Epidermal melanocyte (primary cell): ENCODE data around the gene GALNT18.

Experiments
- DNase-seq: peaks from one replicate; pipeline ENCODE4 v3.0.0; 2011; ENCODE audit warnings: low spot score; ENCODE audit not compliant: insufficient read length

Gene GALNT18

GRCh38 chr11:11567936-11568650 lies 53.7 kb downstream of the GALNT18 start:
- no peak for DNase-seq

GRCh38 chr11:11565636-11566035 lies 56.2 kb downstream of the GALNT18 start:
- DNase-seq: no peak

DNA sequence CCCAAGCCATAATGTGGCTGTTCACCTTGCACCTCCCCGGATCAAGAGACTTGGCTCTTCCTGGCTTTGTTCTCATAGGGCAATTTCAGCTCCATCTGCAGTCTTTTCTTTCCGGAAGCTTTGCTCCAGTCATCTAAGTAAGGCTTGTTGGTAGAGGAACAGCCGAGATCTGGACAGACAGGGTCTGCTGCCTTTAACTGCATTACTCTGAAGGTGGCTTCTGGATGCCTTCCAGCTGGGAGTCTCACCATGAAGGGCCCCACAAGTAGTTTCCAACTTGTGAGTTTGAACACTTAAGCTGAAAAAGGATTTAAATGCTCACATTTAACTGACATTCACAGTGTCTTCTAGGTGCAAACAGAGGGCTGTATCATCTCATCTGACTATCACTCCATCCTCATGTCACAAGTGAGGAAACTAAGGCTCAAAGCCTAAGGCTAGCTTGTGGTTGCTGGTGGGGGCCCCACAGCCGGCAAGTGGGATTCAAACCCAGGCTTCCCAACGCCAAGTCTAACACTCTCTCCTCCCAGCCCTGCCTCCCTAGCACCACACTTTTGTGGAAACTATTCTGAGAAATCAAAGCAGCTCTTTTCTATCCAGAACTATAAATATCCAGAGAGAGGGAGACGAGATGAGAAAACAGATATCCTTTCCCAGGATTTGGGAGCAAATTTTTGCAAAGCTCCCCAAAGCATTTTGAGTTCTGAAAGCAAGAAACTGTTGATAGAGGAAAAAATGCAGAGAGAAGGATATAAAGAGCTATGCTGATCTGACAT lies 58.4 kb downstream of the GALNT18 start:
- no peak for DNase-seq

- DNase-seq: no peak
Measured at GRCh38 chr11:11561991-11562390, 59.8 kb downstream of the GALNT18 start.

DNA sequence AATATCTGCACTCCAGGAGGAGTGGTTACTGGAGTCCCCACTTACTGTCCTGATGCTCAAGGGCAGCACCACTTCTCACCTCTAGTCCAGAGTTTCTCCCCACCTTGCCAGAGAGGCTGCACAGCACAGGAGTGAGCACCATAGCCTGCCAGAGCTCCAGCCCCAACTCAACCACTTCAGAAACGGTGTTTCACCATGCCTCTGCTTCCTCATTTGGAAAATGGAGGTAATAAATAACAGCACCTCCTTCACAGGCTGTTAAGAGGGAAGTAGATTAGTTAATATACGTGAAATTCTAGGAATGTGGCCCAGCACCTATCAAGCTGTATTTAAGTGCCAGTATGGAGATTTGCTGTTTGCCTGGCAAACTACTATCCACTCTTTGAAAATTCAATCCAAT lies 63.0 kb downstream of the GALNT18 start:
- no peak for DNase-seq

DNA sequence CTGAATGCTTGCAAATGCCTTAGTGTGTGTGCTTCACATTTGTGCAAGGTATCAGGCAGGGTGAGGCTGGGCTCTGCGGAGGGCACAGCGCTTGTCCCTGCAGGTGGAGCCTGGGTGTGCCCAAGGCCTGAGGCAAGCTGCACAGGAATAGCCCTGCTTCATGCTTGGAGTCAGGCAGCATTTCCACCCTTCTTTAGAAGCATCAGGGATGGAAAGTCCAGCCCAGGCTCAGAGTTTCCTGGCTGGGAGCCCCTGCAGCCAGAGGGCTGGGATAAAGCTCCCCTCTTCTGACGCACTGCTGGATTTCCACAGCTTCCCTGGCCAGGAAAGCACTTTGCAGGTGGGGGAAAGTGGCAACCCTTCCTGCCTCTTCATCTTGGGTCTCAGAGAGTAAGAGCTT lies 63.4 kb downstream of the GALNT18 start:
- no peak for DNase-seq

DNA sequence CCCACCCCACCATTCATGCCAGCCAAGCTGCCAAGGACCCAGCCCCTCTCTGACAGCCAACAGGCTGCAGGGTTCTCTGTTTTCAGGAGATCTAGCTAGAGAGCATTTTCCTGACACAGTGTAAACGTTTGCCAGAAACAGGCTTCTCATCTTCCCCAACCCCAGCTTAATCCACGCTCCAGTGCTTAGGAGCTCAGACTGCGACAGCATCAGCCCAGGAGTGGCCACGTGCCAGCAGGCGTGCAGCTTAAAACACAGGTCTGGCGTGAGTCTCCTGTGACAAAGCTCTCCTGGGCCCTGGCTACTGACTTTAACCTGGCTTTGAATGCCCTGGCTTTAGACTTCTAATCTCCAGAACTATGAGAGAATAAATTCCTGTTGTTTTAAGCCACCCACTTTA lies 66.6 kb downstream of the GALNT18 start:
- DNase-seq: no peak

DNA sequence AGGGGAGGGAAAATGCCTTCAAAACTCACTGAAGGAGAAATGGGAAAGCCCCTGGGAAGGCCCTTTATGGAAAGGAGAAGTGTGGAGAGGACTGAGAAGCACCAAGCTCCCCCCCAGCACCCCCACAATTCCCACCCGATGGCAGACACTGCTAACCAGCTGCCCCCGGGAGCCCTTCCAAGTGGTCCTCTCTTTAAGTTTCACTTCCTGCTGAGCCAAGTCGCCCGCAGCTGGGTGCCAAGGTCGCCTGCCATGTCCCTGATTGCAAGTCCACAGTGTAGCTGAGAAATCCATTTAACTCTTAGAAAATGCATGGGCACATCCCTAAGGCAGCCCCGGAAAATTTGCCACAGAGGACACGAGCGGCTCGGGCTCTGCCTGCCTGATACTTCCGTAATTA lies 68.2 kb downstream of the GALNT18 start:
- DNase-seq: no peak

- no peak for DNase-seq
Measured at GRCh38 chr11:11552529-11553087, 69.2 kb downstream of the GALNT18 start.

DNA sequence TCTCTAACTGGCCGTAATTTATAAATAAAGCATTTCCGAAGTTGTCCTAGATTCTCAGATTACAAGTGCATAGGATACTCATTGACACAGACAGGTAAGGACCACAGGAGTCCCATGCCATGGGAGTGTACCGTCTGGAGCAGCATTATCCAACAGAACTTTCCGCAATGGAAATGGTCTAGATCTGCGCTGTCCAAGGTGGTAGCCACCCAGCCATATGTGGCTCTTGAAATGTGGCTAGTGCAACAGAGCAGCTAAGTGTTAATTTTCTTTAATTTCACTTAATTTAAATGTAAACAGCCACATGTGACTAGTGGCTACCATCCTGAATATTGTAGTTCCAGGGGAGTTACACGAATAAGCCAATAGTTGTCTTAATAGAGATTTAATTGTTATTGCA lies 71.3 kb downstream of the GALNT18 start:
- DNase-seq: no peak

DNA sequence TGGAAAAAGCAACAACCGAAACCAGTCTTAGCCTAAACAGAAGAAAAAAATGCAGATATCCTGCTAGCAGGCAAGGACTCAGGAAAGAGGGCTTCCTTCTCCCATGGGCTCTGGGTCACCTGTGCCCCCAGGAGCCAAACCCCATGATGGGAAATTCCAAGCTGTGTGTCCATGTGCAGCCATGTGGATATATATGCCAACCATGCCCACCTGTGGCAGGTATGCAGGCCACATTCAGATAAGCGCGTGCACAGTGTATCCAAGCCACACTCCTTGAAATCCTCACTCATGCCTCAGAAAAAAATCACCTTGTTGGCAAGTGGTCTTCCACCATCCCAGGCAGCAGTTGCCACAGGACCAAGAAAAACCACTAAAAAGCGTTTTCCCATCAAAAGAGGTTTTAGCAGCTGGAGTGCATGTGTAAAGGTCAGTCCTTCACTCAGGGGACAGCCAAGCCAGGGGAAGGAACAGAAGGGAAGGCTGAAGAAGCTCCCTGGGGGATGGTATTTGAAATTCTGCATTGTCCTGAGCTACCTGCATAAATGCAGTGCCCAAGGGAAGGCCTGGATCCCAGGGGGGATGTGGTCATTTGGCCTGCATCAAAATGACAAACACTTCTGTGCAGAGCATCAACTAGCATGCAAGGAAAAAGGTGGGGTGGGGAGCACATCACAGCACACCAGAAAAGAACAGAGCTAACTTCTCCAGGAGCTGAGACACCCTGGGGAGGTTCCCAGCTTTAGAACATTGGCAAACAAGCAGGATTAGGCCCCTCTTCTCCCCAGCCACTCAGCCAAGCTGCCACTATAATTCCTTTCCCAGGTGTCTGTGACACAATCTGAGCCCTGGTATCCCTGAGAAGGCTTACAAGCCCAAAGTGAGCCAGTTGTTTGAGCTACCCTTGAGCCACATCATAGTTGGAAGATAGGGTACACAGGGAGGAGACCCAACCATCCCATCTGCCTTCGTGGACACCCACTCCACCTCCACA lies 76.2 kb downstream of the GALNT18 start:
- DNase-seq: no peak

DNA sequence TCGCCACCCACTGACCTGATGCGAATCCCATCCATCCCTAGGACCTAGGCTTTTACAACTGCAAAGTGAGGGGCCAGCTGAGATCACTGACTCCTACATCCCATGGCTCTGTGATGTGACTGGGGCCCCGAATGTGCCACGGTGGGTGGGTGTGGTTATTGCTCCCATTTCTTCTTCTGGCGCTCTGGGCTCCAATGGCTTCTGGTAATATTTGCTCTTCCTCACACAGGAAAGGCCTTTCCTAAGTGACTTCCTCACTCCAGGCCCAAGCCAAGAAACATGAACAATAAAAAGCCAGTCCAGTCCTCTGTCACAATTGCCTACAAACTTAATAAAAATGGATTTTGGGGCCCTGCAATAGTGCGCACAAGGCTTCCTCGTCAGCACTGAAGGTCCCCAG lies 78.1 kb downstream of the GALNT18 start:
- no peak for DNase-seq

GRCh38 chr11:11540157-11540556 lies 81.6 kb downstream of the GALNT18 start:
- DNase-seq: no peak

DNA sequence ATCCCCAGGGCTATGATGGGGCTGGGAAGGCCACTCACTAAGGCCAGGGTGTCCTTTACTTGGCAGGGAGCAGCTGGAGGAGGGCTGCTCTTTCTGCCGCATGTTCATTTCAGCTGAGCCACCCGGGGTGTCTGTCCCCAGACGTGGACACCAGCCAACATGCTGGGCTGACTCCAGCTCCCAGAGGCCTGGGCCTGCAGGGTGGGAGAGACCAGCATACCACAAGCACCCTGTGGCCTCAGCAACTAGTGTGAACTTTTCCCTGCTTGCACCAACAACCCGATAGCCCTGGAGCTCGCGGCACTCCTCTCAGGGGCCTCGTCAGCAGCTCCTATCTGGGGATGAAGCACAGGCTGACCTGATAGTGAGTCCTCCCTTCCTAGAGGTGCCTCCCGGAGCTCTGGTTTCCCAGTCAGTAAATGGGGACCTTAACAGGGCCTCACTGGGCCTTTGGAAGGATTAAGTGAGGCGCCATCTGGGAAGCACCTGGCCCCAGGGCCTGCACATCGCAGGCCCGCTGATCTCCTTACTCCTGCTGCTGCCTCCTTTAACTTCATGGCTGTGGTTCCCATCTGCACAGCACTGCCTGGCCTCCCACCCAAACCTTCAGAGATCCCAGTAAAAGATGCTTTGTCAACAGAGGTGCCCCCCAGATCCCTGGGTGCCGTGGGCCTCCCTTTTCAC lies 83.4 kb downstream of the GALNT18 start:
- DNase-seq: no peak

DNA sequence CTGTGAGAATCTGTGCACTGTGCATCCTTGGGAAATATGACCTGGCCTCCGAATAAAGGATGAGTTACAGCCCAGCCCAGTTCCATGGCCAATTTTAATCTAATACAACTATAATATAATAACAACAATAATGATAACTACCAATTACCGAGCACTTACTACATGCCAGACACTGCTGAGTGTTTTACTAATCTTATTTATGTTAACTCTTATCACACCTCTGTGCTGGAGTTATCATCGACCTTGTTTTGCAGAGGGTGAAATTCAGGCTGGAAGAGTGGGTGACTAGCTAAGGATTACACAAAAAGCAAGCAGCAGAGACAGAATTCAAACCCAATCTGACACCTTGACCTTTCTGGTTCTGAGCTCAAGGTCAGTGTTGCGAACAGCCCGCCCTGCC lies 83.9 kb downstream of the GALNT18 start:
- no peak for DNase-seq

- DNase-seq: no peak
Measured at GRCh38 chr11:11537372-11537771, 84.4 kb downstream of the GALNT18 start.

DNA sequence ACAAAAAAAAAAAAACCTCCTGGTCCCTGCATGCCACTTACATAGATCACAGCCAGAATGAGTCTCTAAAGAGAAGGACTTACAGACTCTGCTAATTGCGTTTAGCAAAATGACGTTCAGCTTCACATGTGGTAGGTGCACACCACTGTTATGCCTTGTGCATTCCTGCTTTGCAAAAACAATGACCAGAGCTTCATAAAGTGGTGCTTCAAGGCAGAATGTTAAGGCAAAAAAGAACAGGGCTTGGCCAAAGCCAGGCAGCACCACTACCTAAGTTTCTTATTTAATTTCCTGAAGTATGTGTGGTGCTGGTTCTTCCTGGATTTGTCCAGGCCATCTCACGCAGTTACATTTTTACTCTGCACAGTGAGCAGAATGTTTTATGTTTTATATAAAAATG lies 85.2 kb downstream of the GALNT18 start:
- DNase-seq: no peak

DNA sequence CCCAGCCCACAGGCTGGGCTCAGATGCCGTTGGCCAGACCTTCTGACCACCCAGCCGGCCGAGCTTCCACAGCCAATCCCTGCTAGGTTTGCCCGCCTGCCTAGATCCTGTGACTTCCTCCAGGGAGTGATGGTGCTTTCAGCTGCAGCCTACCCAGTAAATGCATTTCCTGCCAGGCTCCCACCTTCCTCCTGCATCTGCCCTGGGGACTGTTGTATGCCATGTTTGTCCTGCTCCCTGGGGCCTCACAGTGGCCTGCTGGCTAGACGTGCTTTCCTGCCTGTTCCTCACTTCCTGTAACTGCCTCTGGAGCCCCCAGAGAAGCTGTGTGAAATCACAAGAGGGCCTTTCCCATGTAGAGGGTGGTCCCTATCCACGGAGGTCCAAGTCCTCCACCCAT lies 86.2 kb downstream of the GALNT18 start:
- DNase-seq: no peak

DNA sequence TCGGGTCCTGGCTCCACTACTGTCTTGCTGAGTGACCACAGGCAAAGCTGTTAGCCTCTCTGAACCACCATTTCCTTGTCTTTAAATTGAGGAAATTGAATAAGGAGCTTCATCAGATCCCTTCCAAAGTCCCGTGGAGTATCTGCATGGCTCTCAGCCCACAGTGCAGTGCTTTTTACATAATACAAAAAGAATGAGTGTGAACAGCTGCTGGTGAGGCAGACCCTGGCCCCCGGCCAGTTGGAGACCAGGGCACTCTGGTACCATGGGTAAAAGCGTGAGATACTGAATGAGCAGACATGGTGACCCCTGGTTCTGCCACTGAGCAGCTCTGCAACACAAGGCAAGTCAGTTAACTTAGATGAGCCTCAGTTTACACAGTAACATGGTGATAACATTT lies 86.8 kb downstream of the GALNT18 start:
- DNase-seq: no peak

DNA sequence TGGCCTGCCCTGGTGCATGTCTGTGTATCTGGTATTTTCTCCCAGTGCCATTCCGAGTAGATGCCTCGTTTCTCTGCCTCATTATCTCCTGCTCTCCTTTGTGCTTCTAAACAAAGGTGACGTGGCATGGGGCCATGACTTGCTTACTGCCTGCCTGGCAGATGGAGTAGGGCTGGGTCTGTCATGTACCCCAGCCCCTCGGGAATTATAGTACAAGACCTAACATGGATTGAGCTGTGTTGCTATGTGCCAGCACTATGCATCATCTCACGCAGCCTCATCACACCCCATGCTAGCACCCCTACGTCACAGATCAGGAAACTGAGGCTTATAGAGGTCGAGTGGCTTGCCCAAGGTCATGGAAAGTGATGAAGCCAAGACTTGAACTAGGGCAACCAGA lies 88.1 kb downstream of the GALNT18 start:
- no peak for DNase-seq

DNA sequence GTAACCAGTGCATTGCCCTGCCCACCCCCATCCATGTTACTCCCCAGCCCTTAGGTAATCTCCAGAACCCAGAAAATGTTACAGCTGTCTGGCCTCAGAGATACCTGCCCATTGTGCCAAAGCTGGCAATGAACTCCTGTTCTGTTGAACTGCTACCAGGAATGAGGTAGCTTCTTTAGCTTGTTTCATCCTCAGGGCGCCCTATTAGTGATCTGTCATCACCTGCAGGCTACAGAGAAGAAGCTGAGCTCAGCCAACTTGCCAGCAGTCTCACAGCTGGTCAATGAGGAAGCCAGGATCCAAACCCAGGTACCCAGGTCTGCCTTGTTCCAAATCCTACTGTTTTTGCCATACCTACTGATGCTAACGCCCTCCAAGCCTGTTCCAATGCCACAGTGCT lies 88.7 kb downstream of the GALNT18 start:
- DNase-seq: no peak
